ENCODE measurements around the gene C19orf18.

The C19orf18 gene

GRCh38 chr19:57974434-57974833 lies at the start of gene C19orf18:
Gene C19orf18 (minus strand): TSS chr19:57974534. CDS start chr19:57974432, 102 bp downstream.
- POLR2A ChIA-PET (ENCODE audit: low non-redundant PET): no interaction called here
- TF ChIP-seq, protein P1, sequence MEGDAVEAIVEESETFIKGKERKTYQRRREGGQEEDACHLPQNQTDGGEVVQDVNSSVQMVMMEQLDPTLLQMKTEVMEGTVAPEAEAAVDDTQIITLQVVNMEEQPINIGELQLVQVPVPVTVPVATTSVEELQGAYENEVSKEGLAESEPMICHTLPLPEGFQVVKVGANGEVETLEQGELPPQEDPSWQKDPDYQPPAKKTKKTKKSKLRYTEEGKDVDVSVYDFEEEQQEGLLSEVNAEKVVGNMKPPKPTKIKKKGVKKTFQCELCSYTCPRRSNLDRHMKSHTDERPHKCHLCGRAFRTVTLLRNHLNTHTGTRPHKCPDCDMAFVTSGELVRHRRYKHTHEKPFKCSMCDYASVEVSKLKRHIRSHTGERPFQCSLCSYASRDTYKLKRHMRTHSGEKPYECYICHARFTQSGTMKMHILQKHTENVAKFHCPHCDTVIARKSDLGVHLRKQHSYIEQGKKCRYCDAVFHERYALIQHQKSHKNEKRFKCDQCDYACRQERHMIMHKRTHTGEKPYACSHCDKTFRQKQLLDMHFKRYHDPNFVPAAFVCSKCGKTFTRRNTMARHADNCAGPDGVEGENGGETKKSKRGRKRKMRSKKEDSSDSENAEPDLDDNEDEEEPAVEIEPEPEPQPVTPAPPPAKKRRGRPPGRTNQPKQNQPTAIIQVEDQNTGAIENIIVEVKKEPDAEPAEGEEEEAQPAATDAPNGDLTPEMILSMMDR (conservative IDR thresholded peaks at IDR 0.05; ENCODE audit: low read depth): no peak
- no peak for DNase-seq (ENCODE audit: low spot score)
- no peak within 1 kb of the TSS for H3K27ac ChIP-seq
- CTCF ChIA-PET: no interaction called here

DNA sequence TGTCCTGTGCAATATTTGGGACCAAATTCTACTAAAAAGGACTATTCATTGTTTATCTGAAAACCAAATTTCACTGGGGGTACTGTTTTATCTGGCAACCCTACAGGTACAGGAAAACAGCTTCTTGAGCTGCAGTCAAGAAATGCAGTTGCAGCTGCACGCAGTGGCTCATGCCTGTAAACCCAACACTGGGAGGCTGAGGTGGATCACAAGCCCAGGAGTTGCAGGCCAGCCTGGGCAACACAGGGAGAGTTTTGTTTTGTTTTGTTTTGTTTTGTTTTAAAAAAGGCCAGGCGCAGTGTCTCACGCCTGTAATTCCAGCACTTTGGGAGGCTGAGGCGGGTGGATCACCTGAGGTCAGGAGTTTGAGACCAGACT lies 47.9 kb upstream of the C19orf18 start:
- H3K27ac ChIP-seq: no peak overlapping the region
- DNase-seq (ENCODE audit: low spot score): no peak
- ChIA-PET CTCF (no interaction called here), POLR2A (ENCODE audit: low non-redundant PET) (no interaction called here)
- TF ChIP-seq, protein P1 (conservative IDR thresholded peaks at IDR 0.05; ENCODE audit: low read depth): no peak

- ChIA-PET POLR2A (ENCODE audit: low non-redundant PET) (no interaction called here), CTCF (interaction anchor here (0.6 kb wide), 1 partner anchor 50 kb away, joined by 3 read pairs; no protein-coding TSS in a partner anchor)
- no peak overlapping the region for H3K27ac ChIP-seq
- DNase-seq (ENCODE audit: low spot score): no peak
- TF ChIP-seq, protein P1 (conservative IDR thresholded peaks at IDR 0.05; ENCODE audit: low read depth): no peak
Measured at GRCh38 chr19:58021541-58022282, 47.4 kb upstream of the C19orf18 start.

GRCh38 chr19:58020129-58020528 lies 45.8 kb upstream of the C19orf18 start:
- H3K27ac ChIP-seq: no peak overlapping the region
- ChIA-PET CTCF (no interaction called here), POLR2A (ENCODE audit: low non-redundant PET) (no interaction called here)
- no peak for DNase-seq (ENCODE audit: low spot score)
- TF ChIP-seq, protein P1 (conservative IDR thresholded peaks at IDR 0.05; ENCODE audit: low read depth): no peak

DNA sequence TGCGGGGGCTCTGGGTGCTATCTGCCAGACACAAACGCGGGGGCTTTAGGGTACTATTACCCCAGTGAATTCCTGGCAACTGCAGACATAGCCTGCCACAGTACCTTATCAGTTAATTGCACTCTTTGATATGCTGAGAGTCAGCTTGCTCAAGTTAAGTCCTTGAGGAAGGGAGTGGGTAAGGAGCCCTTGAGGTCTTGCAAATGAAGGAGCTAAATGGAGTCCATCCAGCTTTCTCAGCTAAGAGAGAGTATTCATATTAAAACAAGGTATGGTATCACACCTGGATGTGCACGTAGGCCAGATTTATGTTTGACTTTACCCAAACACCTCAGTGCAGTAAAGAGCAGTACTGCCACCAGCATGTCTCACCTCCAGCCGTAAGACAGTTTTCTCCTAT lies 39.8 kb upstream of the C19orf18 start:
- CTCF ChIA-PET: no interaction called here
- H3K27ac ChIP-seq: no peak overlapping the region
- POLR2A ChIA-PET (ENCODE audit: low non-redundant PET): no interaction called here
- no peak for DNase-seq (ENCODE audit: low spot score)
- TF ChIP-seq, protein P1 (conservative IDR thresholded peaks at IDR 0.05; ENCODE audit: low read depth): no peak

- H3K27ac ChIP-seq: no peak overlapping the region
- ChIA-PET POLR2A (ENCODE audit: low non-redundant PET) (interaction anchor here (0.6 kb wide), 1 partner anchor 75 kb away, joined by 3 read pairs; the partner anchor contains the start of gene ZNF418), CTCF (no interaction called here)
- DNase-seq (ENCODE audit: low spot score): no peak
- TF ChIP-seq, protein P1 (conservative IDR thresholded peaks at IDR 0.05; ENCODE audit: low read depth): no peak
Measured at GRCh38 chr19:58010507-58010906, 36.2 kb upstream of the C19orf18 start.

Measured in RWPE1 (cell line).